Measurements from ENCODE around the gene AOPEP. TPM values are rescaled to one million over a fixed set of nuclear protein-coding genes. Genes with fewer than 3 reads are reported as not detected.

The AOPEP gene
- total RNA-seq, 2 experiments from 2014 or later = 8.9 to 9.5 TPM

DNA sequence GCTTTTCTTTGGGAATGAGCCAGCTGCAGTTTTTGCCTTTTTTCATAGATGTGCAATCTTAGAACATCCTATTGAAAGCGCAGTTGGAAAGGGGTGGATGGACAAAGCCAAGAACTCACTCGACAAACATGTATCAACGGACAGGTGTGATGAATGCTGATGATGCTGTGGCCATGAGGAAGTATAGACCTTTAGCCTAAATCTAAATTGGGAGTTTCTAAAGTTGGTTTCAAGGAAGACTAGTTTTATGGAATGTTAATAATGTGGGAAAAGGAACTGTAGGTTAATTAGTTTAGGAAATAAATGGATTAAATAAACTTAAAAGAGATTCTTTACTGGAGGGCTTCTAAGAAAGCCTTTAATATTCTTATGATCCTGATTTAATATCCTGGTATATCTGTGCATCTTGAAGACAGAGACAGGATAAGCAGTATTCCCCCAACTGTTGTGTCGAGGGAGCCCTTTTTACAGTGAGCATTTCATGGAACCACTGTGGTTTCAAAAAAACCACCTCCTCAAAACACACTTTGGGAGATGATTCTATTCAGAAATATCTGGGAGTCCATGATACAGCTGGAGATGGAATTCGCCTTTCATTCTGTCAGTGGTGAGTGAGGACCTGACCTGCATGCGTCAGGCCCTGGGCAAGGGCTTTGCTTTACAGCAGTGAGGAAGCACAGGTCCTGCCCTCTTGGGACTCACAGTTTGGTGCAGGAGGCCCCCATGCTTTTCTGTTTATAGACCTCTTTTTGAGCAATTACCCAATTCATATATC lies 82.6 kb downstream of the AOPEP start:
- no peak overlapping the region for H3K4me3 Mint-ChIP-seq
- H3K4me1 Mint-ChIP-seq = peaks cover 14% of the 10 kb centered on the region
- no peak overlapping the region for H3K27ac Mint-ChIP-seq
- POLR2A ChIA-PET = no interaction called here
- intact Hi-C loops (cut with DNase I, micrococcal nuclease) = no loop called here
- CTCF ChIA-PET = no interaction called here
- H3K36me3 Mint-ChIP-seq (ENCODE audit: low read depth) = peaks cover 26% of the 10 kb centered on the region
- DNase-seq (no peak), ATAC-seq (no peak)
- no peaks in the 10 kb centered on the region for H3K27me3 Mint-ChIP-seq
- no peaks in the 10 kb centered on the region for H3K9me3 Mint-ChIP-seq (ENCODE audit: low read depth)

DNA sequence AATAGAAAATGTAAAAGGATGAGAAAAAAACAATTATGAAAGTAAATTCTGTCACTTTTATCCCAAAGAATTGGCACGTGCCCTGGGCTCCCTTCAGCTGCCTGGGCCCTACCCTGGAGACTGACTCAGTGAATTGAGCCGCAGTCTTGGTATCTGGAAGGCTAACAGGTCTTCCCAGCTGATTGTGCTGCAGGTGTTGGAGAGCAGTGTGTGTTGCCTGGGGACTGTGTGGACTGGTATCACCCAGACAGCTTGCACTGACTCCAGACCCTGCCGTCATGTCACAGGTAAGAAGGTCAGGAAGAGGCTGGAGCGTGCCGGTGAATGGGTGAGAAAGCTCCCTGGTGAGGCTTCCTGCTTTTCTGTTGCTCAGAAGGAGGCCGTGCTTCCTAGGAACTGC lies 83.3 kb downstream of the AOPEP start:
- Mint-ChIP-seq H3K27ac (no peak overlapping the region), H3K36me3 (ENCODE audit: low read depth) (peaks cover 23% of the 10 kb centered on the region), H3K9me3 (ENCODE audit: low read depth) (no peaks in the 10 kb centered on the region), H3K4me1 (peaks cover 11% of the 10 kb centered on the region), H3K4me3 (no peak overlapping the region), H3K27me3 (no peaks in the 10 kb centered on the region)
- CTCF ChIA-PET = no interaction called here
- POLR2A ChIA-PET = no interaction called here
- ATAC-seq = no peak
- no peak for DNase-seq
- intact Hi-C loops (cut with DNase I, micrococcal nuclease) = no loop called here

DNA sequence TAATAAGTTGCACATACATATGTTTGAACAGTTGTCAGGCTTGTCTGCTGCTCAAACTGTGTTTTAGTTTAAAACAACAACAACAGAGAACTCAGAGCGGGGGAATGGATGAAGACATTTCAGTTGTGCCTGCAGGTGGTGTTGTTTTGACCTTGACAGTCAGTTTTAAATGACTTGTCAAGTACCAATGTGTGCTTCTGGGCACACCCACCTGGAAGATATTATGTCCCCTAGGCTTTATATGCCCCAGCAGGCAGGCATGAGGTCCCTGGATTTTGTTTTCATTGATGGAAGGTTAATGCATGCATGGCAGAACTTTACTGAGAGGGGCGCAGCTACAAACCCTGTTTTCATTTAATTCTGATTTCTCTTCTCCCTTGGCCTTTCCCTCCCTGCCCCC lies 84.6 kb downstream of the AOPEP start:
- CTCF ChIA-PET = no interaction called here
- Mint-ChIP-seq H3K9me3 (ENCODE audit: low read depth) (no peaks in the 10 kb centered on the region), H3K27me3 (no peaks in the 10 kb centered on the region), H3K36me3 (ENCODE audit: low read depth) (peaks cover 18% of the 10 kb centered on the region), H3K27ac (no peak overlapping the region), H3K4me3 (no peak overlapping the region), H3K4me1 (peaks cover 9% of the 10 kb centered on the region)
- ATAC-seq = no peak
- POLR2A ChIA-PET = interaction anchor here (0.6 kb wide), 1 partner anchor 75 kb away, joined by 3 read pairs; no protein-coding TSS in a partner anchor
- DNase-seq = no peak
- intact Hi-C loops (cut with DNase I, micrococcal nuclease) = no loop called here

DNA sequence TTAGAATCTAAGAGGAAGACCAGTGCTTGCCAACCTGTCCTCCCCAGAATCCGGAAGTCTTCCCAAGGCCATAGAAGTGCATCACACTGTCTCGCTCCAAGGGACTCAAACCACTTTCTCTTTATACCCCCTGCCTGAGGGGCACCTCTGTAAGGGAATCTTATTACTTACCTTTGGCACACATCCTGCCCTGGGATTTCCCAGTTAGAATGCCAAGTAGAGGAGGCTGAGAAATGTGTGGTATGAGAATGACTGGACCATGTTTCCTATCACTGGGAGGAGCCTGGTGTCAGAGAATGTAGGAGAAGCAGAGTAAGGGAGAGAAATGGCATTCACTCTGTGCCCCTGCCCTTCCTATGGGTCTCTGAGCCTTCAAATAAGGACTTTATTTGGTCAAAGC lies 85.8 kb downstream of the AOPEP start:
- POLR2A ChIA-PET = no interaction called here
- intact Hi-C loops (cut with DNase I, micrococcal nuclease) = no loop called here

DNA sequence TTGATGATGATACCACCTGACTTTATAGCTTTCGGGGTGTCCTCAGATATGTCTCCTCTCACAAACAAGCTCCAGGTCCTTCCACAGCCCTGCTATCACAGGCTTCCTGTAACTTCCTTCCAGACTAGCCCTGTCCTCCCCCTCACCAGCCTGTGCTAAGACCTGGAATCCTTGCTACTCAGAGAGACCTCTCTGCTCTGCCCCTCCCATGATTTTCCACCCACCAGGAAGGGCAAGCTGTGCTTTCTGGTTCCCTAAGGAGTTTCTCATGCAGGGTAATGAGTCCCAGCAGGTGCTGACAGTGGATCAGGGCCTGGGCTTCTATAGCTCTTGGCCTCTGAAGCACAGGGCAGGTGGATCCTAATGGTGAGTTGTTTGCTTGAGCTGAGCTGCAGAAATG lies 86.9 kb downstream of the AOPEP start:
- CTCF ChIA-PET = no interaction called here
- no peaks in the 10 kb centered on the region for H3K27me3 Mint-ChIP-seq
- intact Hi-C loops (cut with DNase I, micrococcal nuclease) = no loop called here

More for the DNA sequence above, 85.8 kb downstream of the AOPEP start:
- Mint-ChIP-seq H3K36me3 (ENCODE audit: low read depth) (peaks cover 12% of the 10 kb centered on the region), H3K27ac (no peak overlapping the region), H3K4me3 (no peak overlapping the region), H3K9me3 (ENCODE audit: low read depth) (no peaks in the 10 kb centered on the region), H3K4me1 (peaks cover 7% of the 10 kb centered on the region), H3K27me3 (no peaks in the 10 kb centered on the region)
- CTCF ChIA-PET = interaction anchor here (0.7 kb wide), 1 partner anchor 14 kb away, joined by 3 read pairs; no protein-coding TSS in a partner anchor
- ATAC-seq = peak; percentile 75
- peak; percentile 21 for DNase-seq

DNA sequence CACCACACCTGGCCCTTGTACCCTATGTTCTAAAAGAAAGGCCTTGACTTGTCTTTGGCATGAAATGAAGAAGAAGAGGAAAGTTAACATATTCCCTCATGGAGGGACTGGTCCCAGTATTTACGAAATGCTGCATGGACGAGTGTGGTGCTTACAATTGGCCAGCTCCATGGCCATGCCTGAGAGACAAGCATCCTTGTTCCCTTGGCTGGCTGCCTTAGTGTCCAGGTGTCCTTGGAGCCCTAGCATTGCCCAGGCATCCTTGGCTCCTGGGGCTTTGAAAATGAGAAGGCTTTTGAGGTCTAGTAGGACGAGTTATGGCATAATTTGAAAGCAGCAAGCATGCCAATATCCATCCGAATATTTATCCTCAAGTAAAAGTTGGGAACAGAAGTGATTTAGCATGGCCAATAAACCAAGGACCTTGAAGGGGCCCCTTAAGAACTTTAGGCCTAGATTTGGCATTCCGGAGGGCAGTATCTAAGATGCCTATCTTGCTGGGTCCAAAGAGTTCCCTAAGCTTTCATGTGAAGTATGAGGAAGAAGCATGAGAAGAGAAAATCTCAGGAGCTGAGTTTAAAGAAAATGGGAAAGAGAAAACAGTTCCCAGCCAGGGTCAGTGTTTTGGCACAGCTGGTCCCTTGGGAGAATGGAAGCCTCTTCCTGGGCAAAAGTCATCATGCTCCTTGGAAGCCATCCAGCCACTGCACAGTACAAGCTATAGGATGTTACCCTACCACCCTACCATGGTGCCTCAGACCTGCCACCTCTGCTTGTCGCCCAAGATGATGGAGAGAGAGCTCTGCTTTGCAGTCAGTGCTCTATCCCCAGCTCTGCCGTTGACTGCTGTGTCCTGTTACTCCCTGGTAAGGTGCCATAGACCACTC lies 91.0 kb downstream of the AOPEP start:
- peaks cover 3% of the 10 kb centered on the region for H3K36me3 Mint-ChIP-seq (ENCODE audit: low read depth)
- intact Hi-C loops (cut with DNase I, micrococcal nuclease) = no loop called here
- ChIA-PET POLR2A (no interaction called here), CTCF (interaction anchor here (0.6 kb wide), 1 partner anchor 15 kb away, joined by 3 read pairs; no protein-coding TSS in a partner anchor)
- no peaks in the 10 kb centered on the region for H3K27me3 Mint-ChIP-seq
- ATAC-seq = no peak
- H3K9me3 Mint-ChIP-seq (ENCODE audit: low read depth) = no peaks in the 10 kb centered on the region
- no peak overlapping the region for H3K27ac Mint-ChIP-seq
- no peak overlapping the region for H3K4me3 Mint-ChIP-seq
- no peak for DNase-seq
- peaks cover 7% of the 10 kb centered on the region for H3K4me1 Mint-ChIP-seq

More for the DNA sequence above, 86.9 kb downstream of the AOPEP start:
- DNase-seq = no peak
- Mint-ChIP-seq H3K4me1 (peaks cover 7% of the 10 kb centered on the region), H3K27ac (no peak overlapping the region), H3K9me3 (ENCODE audit: low read depth) (no peaks in the 10 kb centered on the region), H3K36me3 (ENCODE audit: low read depth) (peaks cover 7% of the 10 kb centered on the region), H3K4me3 (no peak overlapping the region)
- POLR2A ChIA-PET = no interaction called here
- ATAC-seq = no peak

DNA sequence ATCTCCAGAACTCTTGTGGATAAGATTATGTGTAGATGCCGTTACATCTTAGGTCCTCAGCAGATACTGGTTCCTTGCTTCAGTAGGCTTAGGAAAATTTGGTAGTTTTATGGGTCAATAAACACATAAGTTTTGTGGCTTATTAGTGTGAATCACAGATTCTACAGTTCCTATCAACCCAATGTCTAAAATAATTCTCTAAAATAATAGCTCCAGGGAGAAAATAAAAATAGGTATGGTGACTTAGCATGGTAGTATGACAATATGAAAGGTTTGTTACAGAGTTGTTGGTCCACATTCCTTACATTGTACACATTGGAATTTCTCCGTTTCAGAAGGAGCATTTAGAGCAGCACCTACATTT lies 91.7 kb downstream of the AOPEP start:
- ATAC-seq (no peak), DNase-seq (no peak)
- intact Hi-C loops (cut with DNase I, micrococcal nuclease) = no loop called here
- ChIA-PET POLR2A (no interaction called here), CTCF (no interaction called here)
- Mint-ChIP-seq H3K27me3 (no peaks in the 10 kb centered on the region), H3K4me1 (peaks cover 5% of the 10 kb centered on the region), H3K36me3 (ENCODE audit: low read depth) (peaks cover 3% of the 10 kb centered on the region), H3K4me3 (no peak overlapping the region), H3K27ac (no peak overlapping the region), H3K9me3 (ENCODE audit: low read depth) (no peaks in the 10 kb centered on the region)

DNA sequence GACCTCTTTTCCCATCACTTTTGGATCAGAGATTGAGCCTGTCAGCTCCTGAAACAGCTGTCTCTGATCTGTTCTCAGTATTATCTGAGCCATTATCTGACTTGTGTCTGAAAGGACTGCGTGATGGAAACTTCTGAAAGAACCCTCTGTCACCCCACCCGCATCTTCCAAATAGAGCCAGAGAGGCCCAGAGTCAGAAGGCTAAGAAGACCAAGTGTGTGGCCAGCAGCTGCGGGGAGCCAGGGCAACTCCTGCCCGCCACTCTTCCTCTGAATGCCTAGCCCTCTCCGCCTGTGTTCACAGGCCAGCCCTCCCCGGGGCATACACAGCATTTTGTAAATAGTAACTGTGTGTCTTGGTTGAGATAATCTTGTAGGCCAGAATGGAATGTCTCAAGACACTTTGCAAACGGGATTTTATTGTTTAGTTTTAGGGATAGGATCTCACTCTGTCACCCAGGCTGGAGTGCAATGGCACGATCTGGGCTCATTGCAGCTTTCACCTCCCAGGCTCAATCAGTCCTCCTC lies 92.7 kb downstream of the AOPEP start:
- Mint-ChIP-seq H3K4me3 (no peak overlapping the region), H3K4me1 (peaks cover 5% of the 10 kb centered on the region), H3K27me3 (no peaks in the 10 kb centered on the region), H3K36me3 (ENCODE audit: low read depth) (peaks cover 5% of the 10 kb centered on the region), H3K9me3 (ENCODE audit: low read depth) (no peaks in the 10 kb centered on the region), H3K27ac (no peak overlapping the region)
- intact Hi-C loops (cut with DNase I, micrococcal nuclease) = no loop called here
- DNase-seq = no peak
- ChIA-PET POLR2A (interaction anchor here (0.6 kb wide), 1 partner anchor 1033 kb away, joined by 5 read pairs; no protein-coding TSS in a partner anchor), CTCF (no interaction called here)
- ATAC-seq = no peak

DNA sequence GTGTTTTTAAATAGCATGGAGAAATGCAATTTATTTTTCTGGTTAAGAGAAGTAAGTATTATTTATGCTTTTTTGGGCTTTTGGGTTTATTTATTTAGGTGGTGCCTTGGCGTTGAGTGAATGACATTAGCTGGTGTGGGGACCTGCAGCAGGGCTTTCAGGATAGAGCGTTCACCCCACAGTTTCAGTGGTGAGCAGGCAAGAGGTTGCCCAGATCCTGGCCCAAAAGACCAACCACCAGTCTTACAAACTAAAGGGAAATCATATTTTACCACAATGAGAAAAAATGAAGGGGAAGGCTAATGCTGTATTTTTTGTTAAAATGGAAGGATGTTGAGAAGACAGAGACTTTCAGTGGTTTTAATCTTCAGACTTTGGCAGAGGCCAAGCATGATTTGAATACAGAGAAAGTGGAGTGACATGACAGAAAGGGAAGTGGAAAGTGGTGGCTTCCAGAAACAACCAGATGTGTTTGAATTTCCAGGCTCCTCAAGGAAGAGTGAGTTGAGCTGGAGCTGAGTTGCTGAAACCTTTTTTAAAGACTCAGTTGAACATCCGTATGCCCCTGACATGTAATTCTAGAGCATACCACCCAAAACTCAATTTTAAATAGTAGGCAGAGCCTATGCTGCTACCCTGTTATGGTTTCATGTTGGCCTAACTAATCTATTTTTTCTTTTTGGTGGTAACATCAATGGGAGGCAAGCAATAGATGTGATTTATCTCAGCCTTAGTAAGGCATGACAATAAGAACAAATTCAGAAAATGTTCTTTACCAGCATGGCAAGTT lies 94.8 kb downstream of the AOPEP start:
- DNase-seq = no peak
- no peaks in the 10 kb centered on the region for H3K27me3 Mint-ChIP-seq
- peaks cover 5% of the 10 kb centered on the region for H3K36me3 Mint-ChIP-seq (ENCODE audit: low read depth)
- peaks cover 5% of the 10 kb centered on the region for H3K4me1 Mint-ChIP-seq
- H3K9me3 Mint-ChIP-seq (ENCODE audit: low read depth) = no peaks in the 10 kb centered on the region
- POLR2A ChIA-PET = no interaction called here
- no peak overlapping the region for H3K4me3 Mint-ChIP-seq
- ATAC-seq = peak; percentile 30
- intact Hi-C loops (cut with DNase I, micrococcal nuclease) = no loop called here
- CTCF ChIA-PET = no interaction called here
- no peak overlapping the region for H3K27ac Mint-ChIP-seq

DNA sequence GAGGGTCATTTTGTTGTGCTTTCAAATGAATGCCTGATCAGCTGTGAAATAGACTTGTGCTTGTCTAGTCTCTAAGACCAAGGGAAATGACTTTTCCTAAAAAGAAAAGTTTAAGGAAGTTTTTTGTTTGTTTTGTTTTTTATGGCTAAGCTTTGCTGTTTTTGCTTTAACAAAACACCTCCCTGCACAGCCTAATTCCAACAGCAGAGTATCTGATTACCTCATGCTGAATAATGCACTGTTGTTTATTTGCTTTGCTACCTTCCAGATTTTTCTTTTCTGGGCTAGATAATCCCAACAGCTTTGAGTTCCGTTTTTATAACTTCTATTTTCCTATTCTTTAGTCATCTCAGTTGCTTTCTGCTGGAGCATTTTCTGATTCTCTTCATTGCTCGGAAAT lies 95.8 kb downstream of the AOPEP start:
- ChIA-PET CTCF (no interaction called here), POLR2A (no interaction called here)
- no peak overlapping the region for H3K27ac Mint-ChIP-seq
- intact Hi-C loops (cut with DNase I, micrococcal nuclease) = no loop called here
- H3K9me3 Mint-ChIP-seq (ENCODE audit: low read depth) = no peaks in the 10 kb centered on the region
- no peak for DNase-seq
- peaks cover 5% of the 10 kb centered on the region for H3K4me1 Mint-ChIP-seq
- no peak overlapping the region for H3K4me3 Mint-ChIP-seq
- H3K36me3 Mint-ChIP-seq (ENCODE audit: low read depth) = peaks cover 4% of the 10 kb centered on the region
- no peak for ATAC-seq
- no peaks in the 10 kb centered on the region for H3K27me3 Mint-ChIP-seq

DNA sequence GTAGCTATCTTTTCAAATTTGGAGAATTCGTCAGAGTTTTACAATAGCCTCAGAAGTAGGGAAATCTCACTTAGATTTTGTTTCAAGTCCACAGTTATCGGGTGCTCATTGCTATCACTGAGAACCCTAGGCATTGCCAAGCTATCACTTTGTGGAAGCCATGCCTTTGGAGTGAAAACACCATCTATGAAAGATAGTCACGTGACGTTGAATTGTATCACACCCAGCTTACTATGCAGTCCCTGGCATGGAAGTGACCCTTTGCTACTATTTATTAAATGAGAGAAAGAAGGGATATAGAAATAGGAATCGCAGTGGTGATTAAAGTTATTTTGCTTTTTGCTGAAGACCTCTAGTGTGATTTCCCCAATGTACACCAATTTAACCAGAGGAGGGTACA lies 97.2 kb downstream of the AOPEP start:
- ATAC-seq (no peak), DNase-seq (no peak)
- H3K4me1 Mint-ChIP-seq = peaks cover 5% of the 10 kb centered on the region
- intact Hi-C loops (cut with DNase I, micrococcal nuclease) = no loop called here
- H3K4me3 Mint-ChIP-seq = no peak overlapping the region
- CTCF ChIA-PET = no interaction called here
- H3K27ac Mint-ChIP-seq = no peak overlapping the region
- H3K9me3 Mint-ChIP-seq (ENCODE audit: low read depth) = no peaks in the 10 kb centered on the region
- POLR2A ChIA-PET = no interaction called here
- peaks cover 5% of the 10 kb centered on the region for H3K36me3 Mint-ChIP-seq (ENCODE audit: low read depth)
- H3K27me3 Mint-ChIP-seq = no peaks in the 10 kb centered on the region

Data from activated CD4-positive, alpha-beta T cell treated with anti-CD3 and anti-CD28 coated beads for 36 hours (primary cell).